Keratinocyte (primary cell): ENCODE measurements around the gene RPS26.
"Not testable (repeated sequence)": the region's sequence is repeated elsewhere in the genome, so short reads cannot be mapped to it uniquely, and the experiment has no call there.

Source experiments
- CTCF ChIP-seq, 3 experiments: IDR thresholded peaks in 1 of 3; conservative IDR thresholded peaks in 1 of 3; optimal IDR thresholded peaks in 1 of 3; 2 replicates in 2 of 3; 3 replicates in 1 of 3; pipeline versions ENCODE3 to v1.5.1; 2011; ENCODE audit warnings: low read length in 3 of 3, mild to moderate bottlenecking in 3 of 3, moderate library complexity in 2 of 3, control low read depth in 1 of 3, inconsistent platforms in 1 of 3; ENCODE audit not compliant: insufficient read depth in 2 of 3; ENCODE audit errors: extremely low read depth in 1 of 3
- EZH2 ChIP-seq: IDR thresholded peaks from one replicate; pipeline ENCODE4 v1.6.1; 2012; ENCODE audit warnings: inconsistent platforms, mild to moderate bottlenecking, low read length, moderate library complexity

GRCh38 chr12:56003376-56003775, 38.3 kb upstream of the RPS26 start:
- not testable (repeated sequence) for TF ChIP-seq CTCF (optimal IDR thresholded peaks at IDR 0.05 in 1 of 3, IDR thresholded peaks at IDR 0.05 in 1 of 3, conservative IDR thresholded peaks at IDR 0.05 in 1 of 3; ENCODE audit: extremely low read depth in 1 of 3, insufficient read depth in 2 of 3, low read length in 3 of 3); EZH2
